Measurements from ENCODE around the gene CAND2.

The CAND2 gene

GRCh38 chr3:12815078-12815477 is 18.6 kb downstream of the CAND2 start:
- no peak for DNase-seq (ENCODE audit: low spot score)
- no peak for TF ChIP-seq CTCF (conservative IDR thresholded peaks at IDR 0.05; ENCODE audit: low read depth)
- no peak overlapping the region for H3K27ac ChIP-seq
- POLR2A ChIA-PET (ENCODE audit: low non-redundant PET) = no interaction called here
- CTCF ChIA-PET = no interaction called here

GRCh38 chr3:12815719-12816118 is 19.2 kb downstream of the CAND2 start:
- POLR2A ChIA-PET (ENCODE audit: low non-redundant PET) = no interaction called here
- TF ChIP-seq CTCF (conservative IDR thresholded peaks at IDR 0.05; ENCODE audit: low read depth) = no peak
- H3K27ac ChIP-seq = no peak overlapping the region
- DNase-seq (ENCODE audit: low spot score) = no peak
- CTCF ChIA-PET = interaction anchor here (0.6 kb wide), 1 partner anchor 39 kb away, joined by 3 read pairs; no protein-coding TSS in a partner anchor

GRCh38 chr3:12816521-12817342 is 20.3 kb downstream of the CAND2 start:
- DNase-seq (ENCODE audit: low spot score) = no peak
- no peak for TF ChIP-seq CTCF (conservative IDR thresholded peaks at IDR 0.05; ENCODE audit: low read depth)
- POLR2A ChIA-PET (ENCODE audit: low non-redundant PET) = no interaction called here
- CTCF ChIA-PET = interaction anchor here (0.6 kb wide), 1 partner anchor 38 kb away, joined by 3 read pairs; no protein-coding TSS in a partner anchor
- H3K27ac ChIP-seq = no peak overlapping the region

- H3K27ac ChIP-seq = no peak overlapping the region
- ChIA-PET POLR2A (ENCODE audit: low non-redundant PET) (no interaction called here), CTCF (no interaction called here)
- DNase-seq (ENCODE audit: low spot score) = no peak
- TF ChIP-seq CTCF (conservative IDR thresholded peaks at IDR 0.05; ENCODE audit: low read depth) = no peak
Measured at GRCh38 chr3:12817343-12817710, 20.8 kb downstream of the CAND2 start.

GRCh38 chr3:12818273-12818672 is 21.8 kb downstream of the CAND2 start:
- CTCF ChIA-PET = no interaction called here

GRCh38 chr3:12818773-12819172 is 22.3 kb downstream of the CAND2 start:
- POLR2A ChIA-PET (ENCODE audit: low non-redundant PET) = no interaction called here

More at GRCh38 chr3:12818273-12818672, 21.8 kb downstream of the CAND2 start:
- no peak overlapping the region for H3K27ac ChIP-seq
- no peak for DNase-seq (ENCODE audit: low spot score)
- POLR2A ChIA-PET (ENCODE audit: low non-redundant PET) = no interaction called here
- no peak for TF ChIP-seq CTCF (conservative IDR thresholded peaks at IDR 0.05; ENCODE audit: low read depth)

More at GRCh38 chr3:12818773-12819172, 22.3 kb downstream of the CAND2 start:
- CTCF ChIA-PET = no interaction called here
- H3K27ac ChIP-seq = no peak overlapping the region
- TF ChIP-seq CTCF (conservative IDR thresholded peaks at IDR 0.05; ENCODE audit: low read depth) = no peak
- no peak for DNase-seq (ENCODE audit: low spot score)

Data from RWPE1 (cell line).